ENCODE data around the gene HOXA7. TPM values are rescaled to one million over a fixed set of nuclear protein-coding genes. Genes with fewer than 3 reads are reported as not detected.

The HOXA7 gene
- polyA plus RNA-seq, 1 of the 3 experiments (the other 2 are of a cell fraction): not detected

GRCh38 chr7:27118580-27118979 lies 37.9 kb downstream of the HOXA7 start:
- H3K4me2 ChIP-seq: no peak overlapping the region
- ChIA-PET POLR2A (no interaction called here), CTCF (interaction anchor here (0.6 to 2.9 kb wide), 3 partner anchors 13 to 459 kb away, joined by 3 to 9 read pairs (median 3); partner anchors contain the start of gene HOXA5)
- H3K4me1 ChIP-seq (ENCODE audit: control insufficient read depth in 1 of 2, insufficient read depth in 2 of 2, low read depth in 1 of 2, low read length in 1 of 2): no peaks in the 10 kb centered on the region
- no peak for TF ChIP-seq CHD2 (IDR thresholded peaks at IDR 0.05; ENCODE audit: low read length, partially characterized antibody)
- no peak for TF ChIP-seq RXRA (IDR thresholded peaks at IDR 0.05; ENCODE audit: borderline replicate concordance, low read depth)
- no peak for TF ChIP-seq TCF12 (IDR thresholded peaks at IDR 0.05)
- TF ChIP-seq ELF1 (IDR thresholded peaks at IDR 0.05): no peak
- no peak for TF ChIP-seq EZH2phosphoT487 (IDR thresholded peaks at IDR 0.05; ENCODE audit: borderline replicate concordance, low read depth)
- TF ChIP-seq EP300 (IDR thresholded peaks at IDR 0.05; ENCODE audit: borderline replicate concordance in 1 of 2, low read depth in 1 of 2, low read length in 1 of 2): no peak
- TF ChIP-seq, protein P1, sequence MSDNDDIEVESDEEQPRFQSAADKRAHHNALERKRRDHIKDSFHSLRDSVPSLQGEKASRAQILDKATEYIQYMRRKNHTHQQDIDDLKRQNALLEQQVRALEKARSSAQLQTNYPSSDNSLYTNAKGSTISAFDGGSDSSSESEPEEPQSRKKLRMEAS (IDR thresholded peaks at IDR 0.05; ENCODE audit: low read depth): no peak
- no peak for TF ChIP-seq ZBTB33 (IDR thresholded peaks at IDR 0.05; ENCODE audit: borderline replicate concordance, low read depth)
- no peak for TF ChIP-seq JUND (IDR thresholded peaks at IDR 0.05)
- TF ChIP-seq SIN3A (IDR thresholded peaks at IDR 0.05; ENCODE audit: borderline replicate concordance, low read depth, low read length): no peak
- TF ChIP-seq YY1 (IDR thresholded peaks at IDR 0.05; ENCODE audit: low read depth): no peak
- TF ChIP-seq USF2 (IDR thresholded peaks at IDR 0.05; ENCODE audit: borderline replicate concordance, low read depth, low read length): no peak
- TF ChIP-seq, protein P2, sequence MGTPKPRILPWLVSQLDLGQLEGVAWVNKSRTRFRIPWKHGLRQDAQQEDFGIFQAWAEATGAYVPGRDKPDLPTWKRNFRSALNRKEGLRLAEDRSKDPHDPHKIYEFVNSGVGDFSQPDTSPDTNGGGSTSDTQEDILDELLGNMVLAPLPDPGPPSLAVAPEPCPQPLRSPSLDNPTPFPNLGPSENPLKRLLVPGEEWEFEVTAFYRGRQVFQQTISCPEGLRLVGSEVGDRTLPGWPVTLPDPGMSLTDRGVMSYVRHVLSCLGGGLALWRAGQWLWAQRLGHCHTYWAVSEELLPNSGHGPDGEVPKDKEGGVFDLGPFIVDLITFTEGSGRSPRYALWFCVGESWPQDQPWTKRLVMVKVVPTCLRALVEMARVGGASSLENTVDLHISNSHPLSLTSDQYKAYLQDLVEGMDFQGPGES (IDR thresholded peaks at IDR 0.05; ENCODE audit: low read depth, low read length): no peak
- TF ChIP-seq MXI1 (IDR thresholded peaks at IDR 0.05; ENCODE audit: low read depth, low read length): no peak
- no peak for TF ChIP-seq GATA2 (CRISPR knock-in tag; IDR thresholded peaks at IDR 0.05)
- no peak for TF ChIP-seq SMC3 (IDR thresholded peaks at IDR 0.05; ENCODE audit: low read depth, low read length)
- H3K36me3 ChIP-seq (replicated peaks in 1 of 2; ENCODE audit: control insufficient read depth in 1 of 2, insufficient read depth in 2 of 2, low read length in 1 of 2): no peaks in the 10 kb centered on the region
- no peak overlapping the region for H3K9ac ChIP-seq
- no peaks in the 10 kb centered on the region for H3K9me2 ChIP-seq
- H3F3A ChIP-seq (replicated peaks; ENCODE audit: insufficient read depth): no peaks in the 10 kb centered on the region
- H3K9me3 ChIP-seq: no peaks in the 10 kb centered on the region
- H2AFZ ChIP-seq (ENCODE audit: low read depth): no peak overlapping the region
- no peaks in the 10 kb centered on the region for H3K79me2 ChIP-seq (ENCODE audit: insufficient read depth)
- peaks cover 96% of the 10 kb centered on the region for H3K27me3 ChIP-seq (ENCODE audit: insufficient read depth)
- no peak overlapping the region for H3K27ac ChIP-seq (ENCODE audit: low read depth in 2 of 2, low read length in 1 of 2)
- no peak for DNase-seq
- 2% methylated on average over 3 of the region's 3 CpGs for WGBS (ENCODE audit: low lambda C conversion rate)
- H4K20me1 ChIP-seq (ENCODE audit: insufficient read depth): no peaks in the 10 kb centered on the region
- H3K4me3 ChIP-seq (ENCODE audit: low read depth in 2 of 2, low read length in 1 of 2): no peak overlapping the region

All from SK-N-SH (cell line).